ENCODE measurements around the gene GLCCI1.

The GLCCI1 gene

DNA sequence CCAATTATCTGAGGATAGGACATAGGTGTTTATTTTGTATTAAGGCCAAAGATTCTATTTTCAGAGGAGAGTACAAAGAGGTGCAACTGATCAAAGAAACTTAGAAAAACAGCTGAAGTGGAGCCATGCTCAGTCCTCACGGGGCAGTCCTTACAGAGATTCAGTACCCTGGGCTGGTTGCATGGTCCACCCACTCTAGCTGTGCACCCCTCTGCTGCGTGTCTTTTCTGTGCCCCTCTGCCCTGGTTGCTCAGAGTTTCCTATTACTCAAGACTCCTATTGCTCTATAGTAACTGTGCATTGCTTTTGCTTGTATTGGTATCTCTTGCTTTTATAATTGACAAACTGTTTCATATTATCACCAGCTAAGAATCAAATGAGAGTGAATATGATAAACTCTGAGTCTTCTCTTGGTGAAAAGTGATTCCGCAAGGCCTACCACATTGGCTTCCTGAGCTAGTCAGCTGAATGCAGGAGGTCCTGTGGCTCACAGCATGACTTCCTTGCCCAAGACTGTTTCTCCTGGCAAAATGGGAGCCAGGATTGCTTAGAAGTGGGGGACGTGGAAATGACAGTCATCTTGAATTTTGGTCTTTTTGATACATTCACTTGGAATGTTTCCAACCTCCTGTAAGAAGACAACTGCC, 137.0 kb downstream of the GLCCI1 start:
- DNase-seq = no peak

DNA sequence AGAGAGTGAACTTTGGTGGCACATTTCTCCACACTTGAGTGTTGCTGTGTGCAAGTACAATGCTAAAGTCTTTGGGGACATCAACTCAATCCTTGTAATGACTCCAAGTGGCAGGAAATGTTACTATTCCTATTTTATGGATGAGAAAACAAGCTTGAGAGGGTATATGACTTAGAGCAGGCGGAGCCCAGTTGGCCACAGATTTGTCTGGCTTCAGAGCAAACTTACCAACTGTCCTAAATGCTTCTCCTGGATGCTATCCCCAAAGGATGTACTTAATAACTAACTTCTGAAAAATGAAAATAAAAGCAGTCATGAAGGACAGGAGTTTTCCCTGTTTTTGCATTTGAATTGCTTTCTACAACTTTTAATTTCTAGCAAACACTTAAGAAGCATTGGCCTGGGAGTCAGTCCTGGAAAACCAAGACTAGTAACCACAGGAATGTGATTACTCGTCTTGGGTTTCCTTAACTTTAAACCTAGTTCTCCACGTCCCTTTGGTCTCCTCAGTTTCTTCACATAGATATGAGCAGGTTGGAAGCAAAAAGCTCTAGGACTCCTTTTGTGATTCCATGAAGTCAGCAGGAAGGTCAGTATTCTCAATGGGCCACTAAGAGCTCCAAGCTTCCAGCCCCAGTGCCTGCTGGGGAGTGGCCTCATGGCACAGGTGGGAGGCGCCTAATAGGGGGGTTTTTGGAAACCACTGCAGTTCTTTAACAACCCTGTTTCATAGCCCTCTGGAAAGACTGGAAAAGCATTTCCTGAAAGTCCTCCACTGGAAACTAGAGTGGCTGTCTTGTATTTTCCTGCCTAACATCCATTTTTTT, 140.8 kb downstream of the GLCCI1 start:
- no peak for DNase-seq

- DNase-seq = no peak
Measured at GRCh38 chr7:8111282-8111960, 142.8 kb downstream of the GLCCI1 start.

GRCh38 chr7:8112685-8113084, 144.1 kb downstream of the GLCCI1 start:
- no peak for DNase-seq

DNA sequence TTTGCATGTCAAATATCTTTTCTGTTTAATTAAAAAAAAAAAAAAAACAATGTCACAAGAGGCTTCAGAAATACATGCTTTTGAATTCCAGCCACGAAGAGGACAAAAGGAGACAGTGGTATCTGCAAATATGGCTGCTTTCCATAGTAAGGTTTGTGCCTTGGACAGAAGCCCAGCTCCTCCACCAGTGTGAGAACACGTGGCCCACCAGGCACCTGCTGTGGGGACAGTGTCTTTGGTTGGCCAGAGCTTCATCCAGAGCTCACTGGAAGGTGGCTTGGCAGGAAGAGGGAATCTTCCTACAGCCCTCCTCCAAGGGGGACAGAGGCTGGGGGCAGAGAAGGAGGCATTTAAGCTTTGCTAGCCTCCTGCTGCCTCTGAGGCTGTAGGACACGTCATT, 144.6 kb downstream of the GLCCI1 start:
- DNase-seq = no peak

DNA sequence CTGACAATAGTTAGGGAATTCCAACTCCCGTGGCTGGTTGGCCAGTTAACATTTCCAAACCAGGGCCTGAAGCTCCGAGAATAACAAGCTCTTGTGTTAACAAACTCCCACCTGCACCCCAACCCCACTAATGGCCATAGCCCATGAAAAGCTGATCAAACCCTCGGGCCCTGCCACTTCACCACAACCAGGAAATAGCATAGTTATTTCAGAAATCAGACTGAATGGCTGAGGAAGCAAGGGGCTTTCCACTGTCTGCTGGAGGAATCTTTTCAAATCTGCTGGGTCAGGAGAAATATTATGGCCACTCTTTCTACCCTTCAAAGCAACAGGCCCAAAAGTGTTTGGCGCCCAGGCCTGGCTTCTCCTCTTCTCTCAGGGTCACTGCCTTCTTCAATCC, 145.6 kb downstream of the GLCCI1 start:
- DNase-seq = no peak

DNA sequence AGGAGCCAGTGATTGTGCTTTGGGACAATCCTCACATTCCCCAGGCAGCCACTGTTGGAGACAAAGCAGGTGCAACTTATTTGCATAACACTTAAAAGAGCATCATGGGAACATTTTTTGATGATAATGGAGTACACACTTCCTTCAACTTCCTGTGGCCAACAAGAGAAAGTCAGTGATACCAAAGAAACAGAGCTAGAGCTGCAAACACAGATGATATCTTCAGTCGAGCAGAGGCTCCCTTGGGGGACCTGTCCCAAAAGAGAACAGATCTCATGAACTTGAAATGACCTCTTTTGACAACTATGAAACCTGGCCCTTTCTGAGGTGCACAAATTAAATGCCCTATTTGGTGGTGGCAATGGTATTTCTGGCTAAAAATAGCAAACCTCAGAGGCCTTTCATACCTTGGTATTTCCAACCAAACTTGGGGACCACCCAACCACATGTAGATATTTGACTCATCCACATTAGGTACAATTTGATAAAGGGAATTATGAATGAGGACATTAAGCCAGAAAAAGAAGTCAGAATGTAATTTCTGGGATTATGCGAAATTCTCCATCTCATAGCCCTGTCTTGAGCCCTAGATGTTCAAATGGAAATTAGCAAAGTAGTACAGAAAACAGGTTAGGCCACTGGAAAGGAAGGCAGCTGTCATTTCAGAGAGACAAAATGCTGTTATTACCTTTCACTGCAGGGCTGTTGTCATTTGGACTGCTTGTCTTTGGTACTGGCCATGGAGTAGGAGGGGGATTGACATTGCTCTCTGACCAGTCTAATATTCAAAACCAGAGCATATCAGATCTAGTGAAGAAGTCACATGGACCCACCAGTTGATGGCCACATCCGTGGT, 147.2 kb downstream of the GLCCI1 start:
- DNase-seq = no peak

DNA sequence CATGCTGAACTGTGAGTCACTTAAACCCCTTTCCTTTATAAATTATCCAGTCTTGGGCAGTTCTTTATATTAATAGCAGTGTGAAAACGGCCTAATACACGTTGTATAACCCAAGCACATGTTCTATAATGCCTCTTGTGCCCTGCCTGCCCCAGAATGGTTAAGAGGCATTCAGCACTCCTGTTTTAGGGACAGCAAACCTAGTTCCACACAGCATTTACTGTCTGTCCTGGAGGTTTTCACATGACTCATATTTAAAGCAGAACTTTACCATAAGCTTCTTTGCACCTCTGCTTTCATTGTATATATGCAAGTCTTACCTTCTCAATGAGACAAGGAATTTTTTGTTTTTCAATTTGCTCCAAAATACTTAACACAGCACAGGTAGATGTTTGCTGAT, 148.6 kb downstream of the GLCCI1 start:
- DNase-seq = no peak

- DNase-seq = no peak
Measured at GRCh38 chr7:8119262-8119661, 150.7 kb downstream of the GLCCI1 start.

- no peak for DNase-seq
Measured at GRCh38 chr7:8120390-8121058, 151.9 kb downstream of the GLCCI1 start.

DNA sequence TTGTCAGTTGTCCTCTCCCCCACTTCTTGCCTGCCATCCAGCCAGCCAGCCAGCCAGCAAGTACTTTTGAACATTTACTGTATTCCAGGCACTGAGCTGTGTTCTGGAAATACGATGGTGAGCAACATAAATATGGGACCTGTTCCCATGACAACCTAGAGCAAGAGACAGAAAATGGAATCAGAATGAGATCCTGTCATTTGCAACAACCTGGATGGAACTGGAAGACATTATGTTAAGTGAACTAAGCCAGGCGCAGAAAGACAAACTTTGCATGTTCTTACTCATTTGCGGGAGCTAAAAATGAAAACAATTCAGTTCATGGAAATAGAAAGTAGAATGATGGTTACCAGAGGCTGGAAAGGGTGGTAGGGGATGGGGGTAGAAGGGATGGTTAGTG, 152.6 kb downstream of the GLCCI1 start:
- DNase-seq = no peak

GRCh38 chr7:8125680-8126444, 157.3 kb downstream of the GLCCI1 start:
- DNase-seq = peak; percentile 61

- peak; percentile 36 for DNase-seq
Measured at GRCh38 chr7:8126601-8127167, 158.1 kb downstream of the GLCCI1 start.

GRCh38 chr7:8128449-8129317, 160.1 kb downstream of the GLCCI1 start:
- DNase-seq = peak; percentile 45

- no peak for DNase-seq
Measured at GRCh38 chr7:8129318-8129659, 160.7 kb downstream of the GLCCI1 start.

- DNase-seq = no peak
Measured at GRCh38 chr7:8130663-8131062, 162.1 kb downstream of the GLCCI1 start.

DNA sequence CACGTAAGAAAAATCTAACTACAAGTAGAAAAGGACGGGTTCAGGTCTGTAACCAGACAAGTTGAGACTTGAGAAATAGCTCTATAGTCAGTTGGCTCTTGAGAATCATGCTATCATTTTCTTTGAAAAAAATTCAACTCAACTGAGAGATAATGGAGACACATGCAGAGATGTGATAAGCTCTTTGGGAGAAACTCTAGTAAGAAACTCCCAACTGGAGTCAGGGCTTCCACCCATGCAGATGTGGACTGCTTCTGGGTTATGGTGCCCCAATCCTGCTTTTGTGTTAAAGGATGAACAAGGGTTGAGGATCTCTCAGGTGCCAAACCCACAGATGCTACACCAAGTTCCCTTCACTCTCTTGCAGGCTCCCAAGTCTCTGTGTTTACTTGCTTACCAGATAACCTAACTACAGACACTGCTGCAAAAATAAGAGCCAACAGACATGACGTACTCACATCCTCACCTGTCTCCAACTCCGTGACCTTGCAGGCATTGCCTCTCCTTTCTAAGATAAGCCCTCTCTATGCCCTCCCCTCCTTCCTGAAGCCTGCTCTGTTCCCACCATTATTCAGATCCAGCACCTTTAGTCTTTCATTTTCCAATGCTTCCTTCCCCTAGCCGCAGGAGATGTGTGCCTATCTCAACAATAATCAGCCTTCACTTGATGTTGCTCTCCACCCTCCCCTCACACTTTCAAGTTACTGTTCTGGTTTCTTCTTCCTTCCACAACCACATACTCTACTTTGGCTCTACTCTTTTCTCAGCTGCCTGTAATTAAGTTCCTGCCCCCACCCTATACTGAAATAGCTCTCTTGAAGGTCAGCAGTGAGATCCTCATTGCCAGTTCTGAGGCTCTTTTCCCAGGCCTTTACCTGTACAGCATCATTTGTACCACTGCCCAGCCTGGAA, 163.4 kb downstream of the GLCCI1 start:
- peak; percentile 87 for DNase-seq

DNA sequence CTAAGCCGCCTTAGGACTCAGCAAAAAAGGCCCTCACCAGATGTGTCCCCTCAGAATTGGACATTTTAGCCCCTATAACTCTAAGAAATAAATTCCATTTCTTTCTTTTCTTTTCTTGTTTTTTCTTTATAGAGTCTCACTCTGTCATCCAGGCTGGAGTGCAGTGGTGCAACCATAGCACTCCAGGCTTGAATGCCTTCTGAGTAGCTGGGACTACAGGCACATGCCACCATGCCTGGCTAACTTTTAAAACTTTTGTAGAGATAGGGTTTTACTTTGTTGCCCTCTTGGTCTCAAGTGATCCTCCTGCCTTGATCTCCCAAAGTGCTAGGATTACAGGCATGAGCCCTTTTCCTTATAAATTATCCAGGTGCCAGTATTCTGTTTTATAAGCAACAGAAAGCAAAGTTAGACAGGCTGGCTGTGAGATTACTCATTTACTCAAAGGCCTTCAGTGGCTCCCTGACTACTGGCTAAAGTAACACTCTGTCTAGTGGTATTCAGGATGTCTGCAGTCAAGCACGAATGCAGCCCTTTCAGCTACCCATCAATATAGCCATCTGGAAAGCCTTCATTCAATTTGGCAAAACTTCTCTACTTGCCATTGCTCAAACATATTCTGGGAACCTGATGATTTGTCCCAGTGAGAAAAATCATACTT, 164.7 kb downstream of the GLCCI1 start:
- no peak for DNase-seq
